SKM-1 (cell line): Measurements from ENCODE around the gene ROBO3.

Experiments used
- DNase-seq: peaks from one replicate; lab custom pipeline; 2025; ENCODE audit not compliant: unreplicated experiment; lab: John Stamatoyannopoulos, UW

ROBO3 gene

DNA sequence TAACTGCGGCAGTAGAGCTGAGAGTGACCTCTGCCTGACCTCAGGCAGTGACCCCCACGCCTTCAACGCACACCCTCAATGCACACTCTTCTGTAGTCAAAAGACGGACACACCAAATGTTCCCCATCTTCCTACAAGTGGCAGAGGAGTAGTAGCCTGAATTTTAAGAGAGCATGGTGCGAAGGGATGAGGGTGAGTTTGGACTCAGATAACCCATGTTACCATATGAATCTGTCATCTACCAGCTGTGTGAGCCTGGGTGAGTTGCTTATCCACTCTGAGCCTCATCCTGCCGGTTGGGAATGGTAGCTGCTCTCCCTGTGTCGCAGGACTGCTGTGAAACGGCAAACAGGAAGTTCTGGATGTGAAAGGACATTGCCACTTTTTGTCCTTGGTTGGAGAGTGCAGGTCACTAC lies 20.6 kb upstream of the ROBO3 start:
- no peak for DNase-seq

DNA sequence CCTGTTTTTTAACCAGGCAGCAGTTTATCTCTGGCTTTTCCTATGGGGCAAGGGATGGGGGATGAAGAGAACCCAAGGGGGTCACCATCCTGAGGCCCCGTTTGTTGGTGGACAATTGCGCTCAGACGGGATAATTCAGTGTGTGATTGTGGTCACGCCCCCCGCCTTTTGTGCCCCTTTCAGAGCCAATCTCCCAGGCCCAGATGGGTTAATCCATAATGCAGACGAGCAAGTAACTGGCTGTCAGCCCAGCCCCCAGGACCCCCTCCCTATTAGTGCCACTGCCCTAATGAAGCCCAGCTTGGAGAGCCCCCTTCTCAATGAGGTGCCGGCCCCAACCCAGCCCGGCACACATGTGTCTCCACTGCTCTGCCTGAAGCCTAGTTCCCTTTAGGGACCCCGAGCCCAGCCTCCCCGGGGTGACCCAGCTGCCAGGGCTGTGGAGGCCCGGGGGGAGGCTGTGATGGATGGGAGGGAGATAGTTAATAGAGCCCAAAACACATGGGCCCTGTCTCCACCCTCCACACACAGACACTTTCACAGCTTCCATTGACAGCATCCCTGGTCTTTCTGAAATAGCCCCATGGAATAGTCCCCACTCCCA lies 19.1 kb upstream of the ROBO3 start:
- DNase-seq = no peak

- no peak for DNase-seq
Observed at GRCh38 chr11:124859171-124859570, 6.1 kb upstream of the ROBO3 start.

GRCh38 chr11:124861670-124862069 lies 3.6 kb upstream of the ROBO3 start:
- DNase-seq = no peak

- no peak for DNase-seq
Observed at GRCh38 chr11:124863137-124863825, 2.0 kb upstream of the ROBO3 start.

- DNase-seq = no peak
Observed at GRCh38 chr11:124863826-124864165, 1.4 kb upstream of the ROBO3 start.

- no peak for DNase-seq
Observed at GRCh38 chr11:124864176-124864891, 898 bp upstream of the ROBO3 start.

DNA sequence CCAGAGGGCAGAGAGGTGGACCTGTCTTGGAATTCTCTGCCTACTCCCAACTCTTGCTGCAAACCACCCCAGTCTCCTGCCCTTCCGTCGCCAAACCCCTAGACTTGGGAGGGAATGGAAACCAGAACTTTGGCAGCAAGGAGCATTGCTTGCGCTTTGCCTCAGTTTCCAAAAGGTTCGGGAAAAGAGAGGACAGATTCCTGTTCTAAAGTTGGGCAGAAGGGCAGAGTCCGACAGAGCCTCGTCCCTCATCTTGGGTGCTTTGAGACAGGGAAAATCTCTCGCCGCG lies 396 bp upstream of the ROBO3 start:
- no peak for DNase-seq

DNA sequence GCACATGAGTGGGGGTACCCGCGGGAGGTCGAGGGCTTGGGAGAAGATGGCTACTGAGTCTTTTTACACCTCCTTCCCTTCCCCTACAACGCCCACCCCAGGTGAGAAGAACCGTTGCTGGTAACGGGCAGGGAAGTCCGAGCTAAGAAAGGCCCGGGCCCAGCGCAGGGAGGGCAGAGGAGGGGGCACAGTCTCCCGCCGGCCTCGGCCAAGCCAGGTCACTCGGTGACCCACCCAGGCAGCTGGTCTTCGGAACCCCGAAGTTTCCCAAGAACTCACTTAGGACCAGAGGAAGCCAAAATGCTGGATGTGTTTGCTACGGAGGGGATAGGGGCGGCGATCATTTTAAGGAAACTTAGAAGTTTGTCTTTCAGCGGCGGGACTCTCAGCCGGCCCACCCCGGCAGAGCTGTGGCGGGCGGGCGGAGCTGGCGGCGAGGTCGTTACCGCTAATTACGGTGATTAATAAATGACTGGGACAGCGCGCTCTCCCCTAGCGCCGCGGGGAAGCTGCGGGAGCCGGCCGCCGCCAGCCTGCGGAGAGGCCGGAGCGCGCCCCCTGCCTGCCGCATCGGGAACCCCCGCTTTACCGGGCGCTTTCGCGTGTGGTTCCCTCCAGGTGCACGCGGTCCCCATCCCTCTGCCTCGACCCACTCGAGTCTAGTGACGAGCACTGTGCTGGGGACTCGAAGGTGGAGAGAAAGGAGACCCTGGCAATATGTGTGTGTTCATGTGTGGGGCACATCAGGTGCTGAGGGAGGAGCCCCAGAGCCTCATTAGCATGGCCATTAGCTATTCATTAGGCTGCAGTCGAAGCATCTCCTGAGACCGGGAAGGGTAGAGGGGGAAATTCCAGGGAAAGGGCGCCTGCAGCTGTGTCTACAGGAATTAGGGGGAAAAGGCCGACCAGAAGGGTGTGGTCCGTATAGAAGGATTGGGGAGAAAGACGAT lies 945 bp downstream of the ROBO3 start:
- no peak for DNase-seq

- peak; percentile 6 for DNase-seq
Observed at GRCh38 chr11:124867700-124868099, 2.5 kb downstream of the ROBO3 start.

- DNase-seq = no peak
Observed at GRCh38 chr11:124868331-124869274, 3.4 kb downstream of the ROBO3 start.

GRCh38 chr11:124869331-124869730 lies 4.1 kb downstream of the ROBO3 start:
- DNase-seq = no peak

GRCh38 chr11:124869856-124870387 lies 4.7 kb downstream of the ROBO3 start:
- DNase-seq = no peak

GRCh38 chr11:124870430-124870829 lies 5.2 kb downstream of the ROBO3 start:
- no peak for DNase-seq

- no peak for DNase-seq
Observed at GRCh38 chr11:124872280-124872679, 7.0 kb downstream of the ROBO3 start.

GRCh38 chr11:124872741-124873140 lies 7.5 kb downstream of the ROBO3 start:
- no peak for DNase-seq

- no peak for DNase-seq
Observed at GRCh38 chr11:124873951-124874350, 8.7 kb downstream of the ROBO3 start.

- DNase-seq = no peak
Observed at GRCh38 chr11:124874571-124875255, 9.5 kb downstream of the ROBO3 start.

DNA sequence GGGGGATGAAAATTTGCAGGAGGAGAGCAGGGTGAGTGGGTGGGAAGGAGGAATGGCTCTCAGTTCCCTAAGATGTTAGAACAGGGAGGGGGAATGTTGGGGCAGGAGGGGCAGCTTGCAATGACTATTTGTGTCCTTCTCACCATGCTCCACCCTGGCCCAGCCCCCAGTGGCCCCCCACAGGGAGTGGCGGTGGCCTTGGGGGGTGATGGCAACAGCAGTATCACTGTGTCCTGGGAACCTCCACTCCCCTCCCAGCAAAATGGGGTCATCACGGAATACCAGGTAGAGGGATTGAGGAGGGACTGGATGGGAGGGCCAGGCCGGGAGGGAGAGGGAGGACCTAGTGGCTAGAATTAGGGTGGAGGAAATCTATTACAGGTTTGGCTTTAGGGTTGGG lies 10.2 kb downstream of the ROBO3 start:
- no peak for DNase-seq
